Retina (tissue), 1 donor: Measurements from ENCODE around the gene FRMD4A.
"Not testable (repeated sequence)": the region's sequence is repeated elsewhere in the genome, so short reads cannot be mapped to it uniquely, and the experiment has no call there.

Experiments used
- DNase-seq: peaks from one replicate; pipeline ENCODE4 v3.0.0-alpha.2; 2016

The FRMD4A gene

DNA sequence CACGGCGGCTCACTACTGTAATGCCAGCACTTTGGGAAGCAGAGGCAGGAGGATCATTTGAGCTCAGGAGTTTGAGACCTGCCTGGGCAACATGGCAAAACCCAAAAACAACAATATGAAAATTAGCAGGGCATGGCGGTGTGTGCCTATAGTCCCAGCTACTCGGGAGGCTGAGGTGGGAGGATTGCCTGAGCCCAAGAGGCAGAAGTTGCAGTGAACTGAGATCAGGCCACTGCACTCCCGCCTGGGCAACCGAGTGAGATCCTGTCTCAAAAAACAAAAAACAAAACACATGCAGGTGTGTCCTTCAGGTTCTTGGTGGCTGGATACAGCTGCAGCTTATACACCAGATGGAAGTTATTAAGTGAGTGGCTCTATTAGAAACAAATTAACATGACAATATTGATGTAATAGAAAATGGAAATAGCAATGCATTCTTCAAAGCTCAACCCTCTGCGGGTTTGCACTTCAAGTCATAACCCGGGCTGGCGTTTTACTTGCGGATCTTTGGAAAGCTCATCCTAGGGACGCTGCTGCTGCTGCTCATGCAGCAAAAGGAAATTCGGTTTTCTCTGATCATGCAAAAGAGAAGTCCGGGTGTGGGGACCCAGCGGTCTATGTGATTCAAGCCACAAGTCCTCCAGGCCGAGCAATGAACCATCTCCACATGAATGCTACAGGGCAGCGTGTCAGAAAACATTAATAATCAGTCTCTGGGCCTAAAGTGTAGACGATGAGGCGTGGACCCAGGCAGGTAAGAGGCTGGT, 462.0 kb downstream of the FRMD4A start:
- no peak for DNase-seq

GRCh38 chr10:13867822-13868221, 462.9 kb downstream of the FRMD4A start:
- DNase-seq: no peak

DNA sequence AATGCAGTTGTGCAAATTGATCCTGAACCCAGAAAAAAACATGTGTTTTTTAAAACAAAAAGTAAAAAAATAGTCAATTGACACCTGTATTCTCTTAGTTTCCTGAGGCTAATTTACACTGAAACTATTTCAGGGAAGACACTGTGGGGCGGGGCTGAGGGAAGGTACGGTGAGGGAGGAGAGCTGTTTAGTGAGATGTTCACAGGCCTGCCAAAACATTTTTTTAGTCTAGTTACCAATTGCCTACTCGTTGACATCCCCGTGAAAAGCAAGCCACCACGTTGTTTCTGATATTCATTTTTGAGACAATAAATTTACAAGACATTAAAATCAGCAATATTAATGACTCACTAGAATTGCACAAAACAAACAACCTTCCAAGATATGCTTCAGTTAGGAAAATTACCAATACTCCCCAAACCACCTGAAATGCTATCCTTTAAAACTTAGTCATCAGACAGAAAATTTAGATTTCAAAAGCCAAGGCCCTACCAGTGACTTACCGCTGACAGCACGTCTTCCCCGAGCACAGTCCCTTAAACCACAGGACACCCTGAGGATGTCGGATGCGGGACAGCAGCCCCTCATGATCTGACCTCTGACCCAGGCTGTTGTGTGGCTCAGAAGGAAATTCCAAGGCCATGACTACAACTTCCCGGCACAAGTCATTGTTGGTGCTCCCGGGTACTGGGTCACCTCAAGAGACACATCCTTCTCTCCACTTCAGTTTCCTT, 464.8 kb downstream of the FRMD4A start:
- no peak for DNase-seq

DNA sequence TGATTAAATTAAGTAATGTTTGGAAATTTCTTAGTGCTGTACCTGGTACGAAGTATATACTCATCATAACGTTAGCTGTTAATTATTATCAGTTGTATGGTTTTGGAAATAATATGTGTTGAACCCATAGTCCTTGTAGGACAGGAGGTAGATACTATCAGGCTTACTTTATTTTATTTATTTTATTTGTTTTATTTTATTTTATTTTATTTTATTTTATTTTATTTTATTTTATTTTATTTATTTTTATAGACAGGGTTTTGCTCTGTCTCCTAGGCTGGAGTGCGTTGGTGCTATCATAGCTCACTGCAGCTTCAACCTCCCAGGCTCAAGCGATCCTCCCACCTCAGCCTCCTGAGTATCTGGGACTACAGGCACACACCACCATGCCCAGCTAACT, 465.5 kb downstream of the FRMD4A start:
- not testable (repeated sequence) for DNase-seq

DNA sequence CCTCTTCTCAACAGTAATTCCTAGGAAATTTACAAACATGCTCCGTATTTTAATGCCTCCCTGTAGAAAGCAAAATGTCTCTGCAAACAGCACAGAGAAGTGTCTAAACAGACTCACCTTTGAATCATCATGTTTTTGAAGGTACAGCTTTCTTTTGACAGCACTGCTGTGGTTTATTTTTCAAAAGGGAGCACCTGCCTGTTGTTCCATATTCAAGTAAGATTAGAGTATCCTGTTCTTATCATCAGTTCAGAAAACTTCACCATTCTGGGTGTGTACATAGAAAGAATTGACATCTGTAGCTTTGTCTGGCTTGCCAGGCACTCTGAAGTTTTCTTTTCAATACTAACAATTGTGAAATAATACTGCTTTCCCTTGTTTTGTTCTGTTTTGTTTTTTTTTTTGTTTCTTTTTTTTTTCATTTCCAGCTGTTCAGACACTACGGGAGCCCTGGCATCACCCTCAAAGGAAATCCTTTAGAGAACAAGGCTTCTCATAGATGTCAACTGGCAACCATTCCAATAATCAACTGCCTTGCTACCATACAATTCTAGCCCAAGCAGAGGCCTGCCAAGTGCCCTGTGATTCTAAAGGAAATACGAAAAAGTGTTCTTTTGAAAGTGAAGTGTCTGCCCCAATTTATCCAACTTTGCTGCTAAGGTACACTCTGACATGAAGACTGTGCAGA, 468.0 kb downstream of the FRMD4A start:
- DNase-seq: no peak

- no peak for DNase-seq
Observed at GRCh38 chr10:13860886-13861285, 469.8 kb downstream of the FRMD4A start.

- peak; percentile 17 for DNase-seq
Observed at GRCh38 chr10:13859979-13860654, 470.6 kb downstream of the FRMD4A start.

- DNase-seq: no peak
Observed at GRCh38 chr10:13858709-13859108, 472.0 kb downstream of the FRMD4A start.

GRCh38 chr10:13857451-13857850, 473.3 kb downstream of the FRMD4A start:
- no peak for DNase-seq

GRCh38 chr10:13853854-13854253, 476.9 kb downstream of the FRMD4A start:
- DNase-seq: no peak

DNA sequence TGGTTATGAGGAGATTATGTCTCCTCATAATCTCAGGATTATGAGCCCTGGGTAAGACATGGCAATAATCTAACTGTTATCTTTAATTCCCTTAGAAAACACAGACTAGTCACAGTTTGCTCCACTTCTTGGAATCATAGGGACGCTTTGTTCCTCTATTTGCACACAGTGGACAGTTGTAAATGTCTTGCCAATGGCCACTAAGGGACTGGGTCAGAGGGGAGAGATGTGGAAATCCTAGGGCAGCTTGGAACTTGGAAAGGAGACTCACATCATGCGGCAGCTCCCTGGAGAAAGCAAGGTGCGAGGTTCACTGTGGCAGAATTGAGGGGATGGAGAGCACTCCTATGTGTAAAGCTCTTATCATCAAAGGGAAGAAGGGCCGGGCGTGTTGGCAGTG, 477.9 kb downstream of the FRMD4A start:
- no peak for DNase-seq

- DNase-seq: no peak
Observed at GRCh38 chr10:13851906-13852305, 478.8 kb downstream of the FRMD4A start.

DNA sequence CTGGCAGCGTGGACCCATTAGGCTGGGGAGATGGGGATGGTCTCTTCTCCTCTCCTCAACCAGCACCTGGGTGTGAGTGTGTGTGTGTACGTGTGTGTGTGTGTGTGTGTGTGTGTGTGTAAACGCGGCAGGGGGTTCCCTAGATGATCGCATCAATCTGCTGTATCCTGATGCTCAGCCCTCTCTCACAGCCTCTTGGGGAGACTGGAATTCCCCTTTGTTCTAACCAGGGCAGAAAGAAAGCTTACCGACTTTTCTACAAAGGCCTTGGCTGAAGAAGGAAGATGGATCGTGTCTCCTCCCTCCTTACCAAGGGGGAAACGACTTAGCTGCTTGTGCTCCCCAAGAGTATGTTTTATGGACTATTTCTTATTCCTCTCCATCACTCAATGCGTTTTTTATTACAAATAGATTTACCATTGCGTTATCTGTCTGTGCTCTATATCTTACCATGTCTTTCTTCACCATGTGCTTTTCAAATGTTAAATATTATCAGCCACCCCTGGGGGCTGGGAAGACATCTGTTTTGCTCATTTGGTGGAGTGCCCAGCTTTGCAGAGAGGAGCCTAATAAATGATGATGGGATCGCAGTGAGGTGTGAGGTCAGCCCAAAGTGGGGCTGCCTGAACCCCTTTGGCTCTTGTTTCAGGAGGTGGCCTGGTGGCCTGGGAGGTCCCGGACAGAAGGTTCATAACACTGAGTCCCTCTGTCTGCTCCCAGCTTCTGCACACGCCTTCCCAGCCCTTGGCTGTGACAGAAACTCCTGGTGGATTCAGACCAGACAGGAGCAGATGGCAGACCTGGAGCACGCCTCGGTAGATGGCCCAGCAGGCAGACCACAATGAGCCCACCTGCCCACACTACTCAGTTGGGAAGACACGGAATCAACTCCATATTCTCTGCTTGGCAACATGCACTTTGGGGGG, 481.9 kb downstream of the FRMD4A start:
- no peak for DNase-seq

DNA sequence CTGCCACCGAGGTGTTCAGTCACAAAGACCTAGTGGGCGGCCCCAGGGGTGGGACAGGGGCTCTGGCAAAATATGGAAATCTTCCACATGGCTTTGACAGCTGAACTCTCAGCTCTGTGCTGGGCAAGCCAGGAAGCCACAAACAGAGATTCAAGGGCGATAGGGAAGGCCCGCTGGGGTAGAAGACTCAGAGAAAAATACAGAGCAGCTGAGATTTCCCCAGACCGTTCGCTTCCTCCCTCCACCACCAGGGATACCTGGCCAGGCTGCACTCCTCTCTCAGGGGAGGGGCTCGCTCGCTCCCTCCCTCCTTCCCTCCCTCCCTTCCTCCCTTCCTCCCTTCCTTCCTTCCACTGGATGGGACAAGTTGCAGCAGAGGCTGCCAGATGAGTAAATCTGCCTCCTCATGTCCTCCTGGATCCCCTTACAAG, 483.5 kb downstream of the FRMD4A start:
- DNase-seq: no peak

DNA sequence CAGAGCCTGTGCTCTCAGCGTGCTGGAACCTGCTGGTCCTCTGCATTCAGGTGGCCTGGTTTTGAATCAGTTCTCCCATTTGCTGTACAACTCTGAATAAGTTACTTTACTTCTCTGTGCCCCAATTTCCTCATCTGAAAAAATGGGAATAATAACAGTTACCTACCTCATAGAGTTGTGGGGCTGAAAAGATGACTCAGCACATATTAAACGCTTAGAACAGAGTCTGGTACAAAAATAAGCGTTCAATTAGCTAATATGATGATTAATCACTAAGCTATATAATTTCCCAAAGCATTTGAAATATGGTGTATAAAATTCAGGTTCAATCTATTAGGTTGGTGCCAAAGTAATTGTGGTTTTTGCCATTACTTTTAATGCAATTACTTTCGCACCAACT, 484.8 kb downstream of the FRMD4A start:
- no peak for DNase-seq

GRCh38 chr10:13844651-13845050, 486.1 kb downstream of the FRMD4A start:
- DNase-seq: no peak

DNA sequence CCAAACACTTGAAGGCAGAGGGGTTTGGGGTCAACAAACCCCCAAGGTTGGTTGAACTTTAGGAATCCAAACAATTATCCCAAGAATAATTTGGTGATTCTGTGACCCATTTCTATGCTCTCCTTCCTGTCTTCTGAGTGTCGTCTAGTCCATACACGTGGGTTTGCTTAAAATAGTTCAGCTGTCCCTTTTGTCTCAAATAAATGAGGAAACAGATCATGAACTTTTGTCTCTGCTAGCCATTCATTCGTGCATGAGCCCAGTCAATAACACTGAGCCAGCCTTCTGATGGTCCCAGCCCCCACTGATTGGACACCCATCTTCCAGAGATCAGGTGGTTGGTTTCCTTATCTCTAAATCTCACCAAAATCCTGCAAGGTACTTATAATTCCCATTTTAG, 488.6 kb downstream of the FRMD4A start:
- no peak for DNase-seq

DNA sequence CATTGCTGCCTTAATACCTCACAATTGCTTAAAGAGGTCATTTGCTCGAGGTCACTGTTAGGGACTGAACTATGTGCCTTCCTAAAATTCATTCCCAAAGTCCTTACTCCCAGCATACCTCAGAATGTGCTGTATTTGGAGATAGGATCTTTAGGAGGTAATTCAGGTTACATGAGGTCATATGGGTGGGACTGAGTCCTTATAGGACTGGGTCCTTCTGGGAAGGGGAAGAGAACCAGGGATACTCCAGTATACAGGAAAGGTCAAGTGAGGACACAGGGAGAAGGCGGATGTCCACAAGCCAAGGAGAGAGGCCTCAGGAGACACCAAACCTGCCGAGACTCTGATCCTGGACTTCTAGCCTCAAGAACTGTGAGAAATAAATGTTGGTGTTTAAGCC, 490.7 kb downstream of the FRMD4A start:
- no peak for DNase-seq

- DNase-seq: no peak
Observed at GRCh38 chr10:13839430-13839990, 491.2 kb downstream of the FRMD4A start.

- no peak for DNase-seq
Observed at GRCh38 chr10:13839030-13839429, 491.7 kb downstream of the FRMD4A start.

DNA sequence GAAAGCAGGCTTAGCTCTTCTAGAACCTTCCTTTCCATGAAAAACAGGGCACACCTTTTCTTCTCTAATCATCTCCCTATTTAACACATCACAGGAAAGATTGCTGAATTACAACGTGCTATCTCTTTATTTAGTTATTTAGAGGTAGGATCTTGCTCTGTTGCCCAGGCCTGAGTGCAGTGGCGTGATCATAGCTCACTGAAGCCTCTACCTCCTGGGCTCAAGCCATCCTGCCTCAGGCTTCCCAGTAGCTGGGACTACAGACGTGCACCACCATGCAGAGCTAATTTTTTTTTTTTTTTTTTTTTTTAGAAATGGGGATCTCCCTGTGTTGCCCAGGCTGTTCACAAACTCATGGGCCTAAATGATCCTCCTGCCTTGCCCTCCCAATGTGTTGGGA, 492.8 kb downstream of the FRMD4A start:
- no peak for DNase-seq
